ENCODE data around the gene RNPEPL1. TPM values are rescaled to one million over a fixed set of nuclear protein-coding genes. Genes with fewer than 3 reads are reported as not detected.

Gene RNPEPL1
- total RNA-seq, 3 donors from 2014 or later (not counting 1 experiment from before 2014, with no cell fraction given), result 145 to 167 (median 164) TPM

DNA sequence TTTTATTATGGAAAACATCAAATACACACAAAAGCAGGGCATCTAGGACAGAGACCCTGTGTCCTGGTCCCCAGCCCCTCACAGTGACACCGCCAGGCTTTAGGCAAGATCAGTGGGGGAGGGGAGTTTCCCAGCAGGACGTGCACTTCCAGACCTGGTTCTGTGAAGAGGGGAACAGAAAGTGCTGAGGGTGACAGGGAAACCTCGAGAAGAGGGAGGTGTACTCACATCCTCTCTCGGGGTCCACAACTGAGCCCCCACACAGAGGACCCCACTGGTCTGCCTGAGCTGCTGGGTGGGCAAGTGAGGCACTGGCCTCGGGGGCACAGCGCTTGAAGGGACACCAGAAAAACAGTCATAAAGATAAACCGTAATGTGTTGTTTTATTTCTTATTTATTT lies 52.6 kb downstream of the RNPEPL1 start:
- peaks cover 30 to 56% of the 10 kb centered on the region in 2 donors for H3K4me1 Mint-ChIP-seq
- H3K4me1 ChIP-seq (ENCODE audit: control insufficient read depth, insufficient read depth, low read length), result peaks cover 67% of the 10 kb centered on the region
- no peak overlapping the region for H3K4me3 ChIP-seq (ENCODE audit: low read length)
- DNase-seq (peak in 1 of 2 donors; percentile 39), ATAC-seq (no peak)
- TF ChIP-seq, protein P1, sequence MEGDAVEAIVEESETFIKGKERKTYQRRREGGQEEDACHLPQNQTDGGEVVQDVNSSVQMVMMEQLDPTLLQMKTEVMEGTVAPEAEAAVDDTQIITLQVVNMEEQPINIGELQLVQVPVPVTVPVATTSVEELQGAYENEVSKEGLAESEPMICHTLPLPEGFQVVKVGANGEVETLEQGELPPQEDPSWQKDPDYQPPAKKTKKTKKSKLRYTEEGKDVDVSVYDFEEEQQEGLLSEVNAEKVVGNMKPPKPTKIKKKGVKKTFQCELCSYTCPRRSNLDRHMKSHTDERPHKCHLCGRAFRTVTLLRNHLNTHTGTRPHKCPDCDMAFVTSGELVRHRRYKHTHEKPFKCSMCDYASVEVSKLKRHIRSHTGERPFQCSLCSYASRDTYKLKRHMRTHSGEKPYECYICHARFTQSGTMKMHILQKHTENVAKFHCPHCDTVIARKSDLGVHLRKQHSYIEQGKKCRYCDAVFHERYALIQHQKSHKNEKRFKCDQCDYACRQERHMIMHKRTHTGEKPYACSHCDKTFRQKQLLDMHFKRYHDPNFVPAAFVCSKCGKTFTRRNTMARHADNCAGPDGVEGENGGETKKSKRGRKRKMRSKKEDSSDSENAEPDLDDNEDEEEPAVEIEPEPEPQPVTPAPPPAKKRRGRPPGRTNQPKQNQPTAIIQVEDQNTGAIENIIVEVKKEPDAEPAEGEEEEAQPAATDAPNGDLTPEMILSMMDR (IDR thresholded peaks at IDR 0.05), result no peak
- H3K36me3 Mint-ChIP-seq, result no peaks in the 10 kb centered on the region
- H3K27me3 ChIP-seq (ENCODE audit: control insufficient read depth, insufficient read depth, low read length), result no peaks in the 10 kb centered on the region
- H3K9me3 Mint-ChIP-seq, result no peaks in the 10 kb centered on the region
- 34% methylated on average over 6 of the region's 7 CpGs for whole genome bisulfite sequencing (ENCODE audit: insufficient coverage)
- H3K4me3 Mint-ChIP-seq, result peak overlapping the region; percentile 75
- H3K9me3 ChIP-seq (ENCODE audit: control insufficient read depth, insufficient read depth, low read length), result no peaks in the 10 kb centered on the region
- no peaks in the 10 kb centered on the region for H3K36me3 ChIP-seq (ENCODE audit: control insufficient read depth, insufficient read depth, low read length)
- H3K27ac Mint-ChIP-seq, result peak overlapping the region; percentile 91 to 95
- no peaks in the 10 kb centered on the region for H3K27me3 Mint-ChIP-seq (ENCODE audit: low read depth in 2 of 2)
- intact Hi-C loops (cut with micrococcal nuclease), result loop anchor here (5.0 kb wide), 2 partner anchors 36 to 66 kb away; no protein-coding TSS in a partner anchor
- peak overlapping the region; percentile 81 for H3K27ac ChIP-seq (ENCODE audit: low read length)

DNA sequence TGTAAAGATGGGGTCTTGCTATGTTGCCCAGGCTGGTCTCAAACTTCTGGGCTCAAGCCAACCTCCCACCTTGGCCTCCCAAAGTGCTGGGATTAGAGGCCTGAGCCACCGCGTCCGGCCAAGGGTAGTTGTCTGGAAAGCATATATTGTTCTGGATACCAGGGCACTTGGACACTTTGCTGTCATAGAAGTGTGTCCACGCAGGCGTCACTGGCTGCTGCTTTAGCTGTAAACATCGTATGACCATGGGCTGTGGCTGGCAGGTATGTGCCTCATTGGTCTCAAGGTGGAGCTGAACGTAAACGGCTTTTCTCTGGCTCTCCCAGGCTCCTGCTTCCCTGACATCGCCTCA lies 53.8 kb downstream of the RNPEPL1 start:
- 74% methylated on average over 9 of the region's 9 CpGs for WGBS (ENCODE audit: insufficient coverage)
- DNase-seq, result peak in 1 of 2 donors; percentile 28

GRCh38 chr2:240622531-240623235 lies 54.4 kb downstream of the RNPEPL1 start:
- Histone ChIP-seq H3K4me1 (ENCODE audit: control insufficient read depth, insufficient read depth, low read length) (peaks cover 82% of the 10 kb centered on the region), H3K27me3 (ENCODE audit: control insufficient read depth, insufficient read depth, low read length) (no peaks in the 10 kb centered on the region), H3K9me3 (ENCODE audit: control insufficient read depth, insufficient read depth, low read length) (no peaks in the 10 kb centered on the region), H3K4me3 (ENCODE audit: low read length) (no peak overlapping the region), H3K27ac (ENCODE audit: low read length) (peak overlapping the region; percentile 81), H3K36me3 (ENCODE audit: control insufficient read depth, insufficient read depth, low read length) (no peaks in the 10 kb centered on the region)
- DNase-seq (peak in 1 of 2 donors; percentile 85), ATAC-seq (peak in 2 of 3 donors; percentile 12 to 35)
- Mint-ChIP-seq H3K9me3 (no peaks in the 10 kb centered on the region), H3K27ac (peak overlapping the region; percentile 91 to 95), H3K27me3 (ENCODE audit: low read depth in 2 of 2) (no peaks in the 10 kb centered on the region), H3K4me3 (peak overlapping the region; percentile 77), H3K36me3 (no peaks in the 10 kb centered on the region), H3K4me1 (peaks cover 30 to 63% of the 10 kb centered on the region in 2 donors)
- intact Hi-C loops (cut with micrococcal nuclease), result loop anchor here (5.0 kb wide), 2 partner anchors 35 to 65 kb away; no protein-coding TSS in a partner anchor
- WGBS (ENCODE audit: insufficient coverage), result 11% methylated on average over 37 of the region's 37 CpGs
- TF ChIP-seq, protein P1 (IDR thresholded peaks at IDR 0.05), result no peak

More for the DNA sequence above, 53.8 kb downstream of the RNPEPL1 start:
- H3K9me3 Mint-ChIP-seq, result no peaks in the 10 kb centered on the region
- Histone ChIP-seq H3K4me1 (ENCODE audit: control insufficient read depth, insufficient read depth, low read length) (peaks cover 79% of the 10 kb centered on the region), H3K27me3 (ENCODE audit: control insufficient read depth, insufficient read depth, low read length) (no peaks in the 10 kb centered on the region), H3K36me3 (ENCODE audit: control insufficient read depth, insufficient read depth, low read length) (no peaks in the 10 kb centered on the region), H3K4me3 (ENCODE audit: low read length) (no peak overlapping the region), H3K27ac (ENCODE audit: low read length) (peak overlapping the region; percentile 81), H3K9me3 (ENCODE audit: control insufficient read depth, insufficient read depth, low read length) (no peaks in the 10 kb centered on the region)
- TF ChIP-seq, protein P1 (IDR thresholded peaks at IDR 0.05), result no peak
- H3K4me3 Mint-ChIP-seq, result peak overlapping the region; percentile 75
- ATAC-seq, result no peak
- peak overlapping the region; percentile 91 to 95 for H3K27ac Mint-ChIP-seq
- no peaks in the 10 kb centered on the region for H3K36me3 Mint-ChIP-seq
- intact Hi-C loops (cut with micrococcal nuclease), result loop anchor here (5.0 kb wide), 2 partner anchors 35 to 65 kb away; no protein-coding TSS in a partner anchor
- peaks cover 30 to 63% of the 10 kb centered on the region in 2 donors for H3K4me1 Mint-ChIP-seq
- H3K27me3 Mint-ChIP-seq (ENCODE audit: low read depth in 2 of 2), result no peaks in the 10 kb centered on the region
